Mucosa of rectum (tissue), 2 donors: ENCODE data around the gene USHBP1.
"Not testable (repeated sequence)": the region's sequence is repeated elsewhere in the genome, so short reads cannot be mapped to it uniquely, and the experiment has no call there.

Experiments
- H3K27ac ChIP-seq, 2 donors: one replicate each; pipeline ENCODE4 v1.7.0; 2013; ENCODE audit warnings: inconsistent platforms in 2 of 2, low read depth in 2 of 2, low read length in 2 of 2
- H3K27me3 ChIP-seq, 2 donors: one replicate each; pipeline ENCODE4 v1.7.0; 2013; ENCODE audit warnings: low read length in 2 of 2; ENCODE audit not compliant: control insufficient read depth in 2 of 2, insufficient read depth in 2 of 2
- H3K36me3 ChIP-seq, 2 donors: one replicate each; pipeline ENCODE4 v1.7.0; 2013; ENCODE audit warnings: low read length in 2 of 2; ENCODE audit not compliant: control insufficient read depth in 2 of 2, insufficient read depth in 2 of 2
- H3K4me1 ChIP-seq, 2 donors: one replicate each; pipeline ENCODE4 v1.7.0; 2013; ENCODE audit warnings: low read length in 2 of 2, mild to moderate bottlenecking in 1 of 2; ENCODE audit not compliant: control insufficient read depth in 2 of 2, insufficient read depth in 2 of 2
- H3K4me3 ChIP-seq, 2 donors: one replicate each; pipeline ENCODE4 v1.7.0; 2013; ENCODE audit warnings: low read length in 2 of 2
- H3K9ac ChIP-seq, 2 donors: one replicate each; pipeline ENCODE4 v1.7.0; 2013; ENCODE audit warnings: low read length in 2 of 2, low read depth in 1 of 2, mild to moderate bottlenecking in 1 of 2
- H3K9me3 ChIP-seq, 2 donors: one replicate each; pipeline ENCODE4 v1.7.0; 2013; ENCODE audit warnings: low read length in 2 of 2; ENCODE audit not compliant: control insufficient read depth in 2 of 2
- donor health status: healthy.
- donor health status: Normal muscosa, but diverticular disease.

Gene USHBP1

GRCh38 chr19:17295551-17295950, 31.0 kb upstream of the USHBP1 start:
- H3K4me3 ChIP-seq, H3K9ac ChIP-seq, H3K27ac ChIP-seq, H3K27me3 ChIP-seq, H3K36me3 ChIP-seq, H3K4me1 ChIP-seq, H3K9me3 ChIP-seq: not testable (repeated sequence)

DNA sequence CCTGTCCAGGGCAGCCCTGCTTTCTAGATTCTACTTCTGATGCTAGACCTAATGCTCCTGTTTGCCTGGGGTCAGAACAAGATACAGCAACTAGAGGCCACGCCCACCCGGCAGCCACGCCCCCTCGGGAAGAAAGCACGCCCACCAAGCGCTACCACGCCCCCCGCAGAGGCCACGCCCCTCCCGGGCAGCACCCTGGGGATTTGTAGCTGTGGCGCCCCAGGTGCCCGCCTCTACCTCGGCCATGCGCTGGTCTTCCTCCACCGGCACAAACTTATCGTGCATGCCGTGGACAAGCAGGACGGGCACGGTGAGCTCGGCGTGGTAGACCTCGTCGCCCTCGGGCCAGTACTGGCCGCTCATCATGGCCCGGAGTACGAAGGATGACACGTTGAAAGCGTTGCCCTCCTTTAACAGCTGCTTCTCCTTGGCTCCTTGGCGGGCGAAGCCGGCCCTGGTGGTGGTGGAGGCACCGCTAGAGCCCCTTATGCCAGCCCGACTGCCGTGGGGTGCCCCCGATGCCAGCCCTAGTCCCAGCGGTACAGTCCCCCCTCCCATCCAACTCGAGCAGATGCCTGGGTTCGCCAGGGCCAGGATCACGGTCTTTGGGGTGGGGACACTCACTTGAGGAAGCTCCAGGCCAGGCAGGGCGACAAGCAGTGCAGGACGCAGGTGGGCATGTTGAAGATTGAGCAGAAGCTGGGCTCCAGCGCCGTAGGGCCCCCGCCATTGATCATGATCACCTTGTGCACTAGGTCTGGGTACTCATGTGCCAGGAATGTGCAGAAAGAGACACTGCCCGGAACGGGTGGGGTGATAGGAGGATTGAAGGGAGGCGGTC, 29.7 kb upstream of the USHBP1 start:
- Histone ChIP-seq H3K27me3 (no peaks in the 10 kb centered on the region), H3K9me3 (no peaks in the 10 kb centered on the region), H3K36me3 (peaks cover 0 to 3% of the 10 kb centered on the region in 2 donors), H3K9ac (no peak overlapping the region), H3K4me1 (peaks cover 4% of the 10 kb centered on the region in 2 donors), H3K4me3 (no peak overlapping the region), H3K27ac (no peak overlapping the region)

DNA sequence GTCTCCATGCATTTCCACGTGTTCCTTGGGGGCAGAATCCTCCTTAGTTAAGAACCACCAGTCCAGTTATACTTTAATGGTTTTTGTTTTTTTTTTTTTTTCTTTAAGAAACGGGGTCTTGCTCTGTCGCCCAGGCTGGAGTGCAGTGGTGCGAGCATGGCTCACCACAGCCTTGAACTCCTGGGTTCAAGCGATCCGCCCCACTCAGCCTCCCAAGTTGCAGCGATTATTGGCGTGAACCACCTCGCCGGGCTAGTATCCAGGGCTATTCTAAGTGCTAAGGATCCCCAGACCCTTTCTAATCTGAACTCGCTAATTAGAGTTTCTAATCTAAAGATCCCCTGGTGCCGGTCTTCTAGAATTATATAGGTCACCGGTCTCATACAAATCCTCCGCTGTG, 29.1 kb upstream of the USHBP1 start:
- Histone ChIP-seq H3K36me3 (peaks cover 0 to 3% of the 10 kb centered on the region in 2 donors), H3K27ac (no peak overlapping the region), H3K9ac (no peak overlapping the region), H3K27me3 (no peaks in the 10 kb centered on the region), H3K4me3 (no peak overlapping the region), H3K9me3 (no peaks in the 10 kb centered on the region), H3K4me1 (peaks cover 4% of the 10 kb centered on the region in 2 donors)

DNA sequence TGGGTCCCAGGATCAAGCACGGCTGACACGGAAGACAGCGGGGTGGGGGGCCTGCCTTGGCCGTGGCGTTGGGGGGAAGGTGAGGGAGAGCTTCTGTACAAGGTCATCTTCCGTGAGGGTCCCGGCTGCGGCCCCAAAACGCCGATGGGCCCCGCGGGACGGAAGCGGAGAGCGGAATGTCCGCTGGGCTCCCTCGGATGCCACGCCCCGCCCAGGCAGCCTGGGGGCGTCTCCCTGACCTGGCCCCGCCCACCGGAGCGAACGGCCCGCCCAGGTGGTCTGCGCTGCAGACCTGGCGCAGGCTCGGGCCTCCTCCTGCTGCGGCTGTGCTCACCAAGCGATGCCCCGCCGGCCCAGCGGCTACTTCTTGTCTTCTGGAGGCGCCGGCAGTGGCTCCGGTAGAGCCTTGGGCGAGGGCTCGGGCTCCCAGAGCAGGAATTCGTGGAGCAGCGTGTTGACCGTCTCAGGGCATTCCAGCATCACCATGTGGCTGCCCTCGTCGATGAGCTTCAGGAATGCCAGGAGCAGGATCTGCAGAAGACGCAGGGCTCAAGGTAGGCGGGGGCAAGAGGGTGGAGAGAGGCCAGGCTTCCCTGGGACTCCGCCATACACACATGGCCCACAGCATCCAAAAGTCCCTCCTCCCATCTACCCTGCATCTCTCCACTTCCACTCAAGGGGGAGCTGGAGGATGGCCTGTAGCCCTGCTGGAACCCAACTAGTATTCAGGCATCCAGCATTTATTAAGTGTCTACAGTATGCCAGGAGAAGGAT, 27.9 kb upstream of the USHBP1 start:
- H3K27me3 ChIP-seq: no peaks in the 10 kb centered on the region
- no peaks in the 10 kb centered on the region for H3K9me3 ChIP-seq
- peaks cover 4% of the 10 kb centered on the region in 2 donors for H3K4me1 ChIP-seq
- H3K9ac ChIP-seq: peak overlapping the region; percentile 56 to 59
- peak overlapping the region; percentile 67 to 82 for H3K4me3 ChIP-seq
- H3K27ac ChIP-seq: peak overlapping the region; percentile 36 to 56
- H3K36me3 ChIP-seq: no peaks in the 10 kb centered on the region

- no peak overlapping the region for H3K27ac ChIP-seq
- peaks cover 4% of the 10 kb centered on the region in 2 donors for H3K4me1 ChIP-seq
- no peaks in the 10 kb centered on the region for H3K36me3 ChIP-seq
- no peaks in the 10 kb centered on the region for H3K9me3 ChIP-seq
- no peak overlapping the region for H3K9ac ChIP-seq
- no peaks in the 10 kb centered on the region for H3K27me3 ChIP-seq
- no peak overlapping the region for H3K4me3 ChIP-seq
These were observed 24.9 kb upstream of the USHBP1 start for GRCh38 chr19:17289489-17289888.

DNA sequence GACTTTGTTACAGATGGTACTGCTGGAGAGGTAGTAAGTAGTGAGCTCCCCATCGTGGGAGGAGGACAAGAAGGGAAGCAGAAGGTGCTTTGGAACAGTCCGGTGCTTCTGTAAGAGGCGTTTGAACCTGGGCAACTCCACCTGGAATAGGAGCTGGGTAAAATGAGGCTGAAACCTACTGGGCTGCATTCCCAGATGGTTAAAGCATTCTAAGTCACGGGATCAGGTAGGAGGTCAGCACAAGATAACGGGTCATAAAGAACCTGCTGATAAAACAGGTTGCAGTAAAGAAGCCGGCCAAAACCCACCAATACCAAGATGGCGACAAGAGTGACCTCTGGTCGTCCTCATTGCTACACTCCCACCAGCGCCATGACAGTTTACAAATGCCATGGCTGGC, 22.2 kb upstream of the USHBP1 start:
- Histone ChIP-seq H3K27ac (no peak overlapping the region), H3K36me3 (no peaks in the 10 kb centered on the region), H3K9ac (no peak overlapping the region), H3K9me3 (no peaks in the 10 kb centered on the region), H3K27me3 (peaks cover 0 to 4% of the 10 kb centered on the region in 2 donors), H3K4me3 (no peak overlapping the region), H3K4me1 (peaks cover 6 to 8% of the 10 kb centered on the region in 2 donors)

GRCh38 chr19:17286263-17286662, 21.7 kb upstream of the USHBP1 start:
- H3K9me3 ChIP-seq: no peaks in the 10 kb centered on the region
- H3K27me3 ChIP-seq: peaks cover 0 to 4% of the 10 kb centered on the region in 2 donors
- no peak overlapping the region for H3K4me3 ChIP-seq
- no peak overlapping the region for H3K9ac ChIP-seq
- no peak overlapping the region for H3K27ac ChIP-seq
- peaks cover 9 to 11% of the 10 kb centered on the region in 2 donors for H3K4me1 ChIP-seq
- H3K36me3 ChIP-seq: no peaks in the 10 kb centered on the region

GRCh38 chr19:17285415-17286135, 21.0 kb upstream of the USHBP1 start:
- Histone ChIP-seq H3K4me3 (no peak overlapping the region), H3K27ac (no peak overlapping the region), H3K27me3 (peaks cover 0 to 4% of the 10 kb centered on the region in 2 donors), H3K36me3 (no peaks in the 10 kb centered on the region), H3K9ac (no peak overlapping the region), H3K4me1 (peaks cover 9 to 11% of the 10 kb centered on the region in 2 donors), H3K9me3 (no peaks in the 10 kb centered on the region)

GRCh38 chr19:17283504-17283996, 19.0 kb upstream of the USHBP1 start:
- peaks cover 0 to 4% of the 10 kb centered on the region in 2 donors for H3K27me3 ChIP-seq
- peaks cover 2% of the 10 kb centered on the region in 2 donors for H3K36me3 ChIP-seq
- no peak overlapping the region for H3K27ac ChIP-seq
- H3K9me3 ChIP-seq: no peaks in the 10 kb centered on the region
- no peak overlapping the region for H3K9ac ChIP-seq
- H3K4me1 ChIP-seq: peaks cover 9 to 11% of the 10 kb centered on the region in 2 donors
- no peak overlapping the region for H3K4me3 ChIP-seq
